CD1c-positive myeloid dendritic cell (primary cell): ENCODE results near the gene RTN4RL2.

Experiments
- DNase-seq: peaks from one replicate; pipeline ENCODE4 v3.0.0-alpha.2; 2016; ENCODE audit errors: extremely low spot score

RTN4RL2 gene

DNA sequence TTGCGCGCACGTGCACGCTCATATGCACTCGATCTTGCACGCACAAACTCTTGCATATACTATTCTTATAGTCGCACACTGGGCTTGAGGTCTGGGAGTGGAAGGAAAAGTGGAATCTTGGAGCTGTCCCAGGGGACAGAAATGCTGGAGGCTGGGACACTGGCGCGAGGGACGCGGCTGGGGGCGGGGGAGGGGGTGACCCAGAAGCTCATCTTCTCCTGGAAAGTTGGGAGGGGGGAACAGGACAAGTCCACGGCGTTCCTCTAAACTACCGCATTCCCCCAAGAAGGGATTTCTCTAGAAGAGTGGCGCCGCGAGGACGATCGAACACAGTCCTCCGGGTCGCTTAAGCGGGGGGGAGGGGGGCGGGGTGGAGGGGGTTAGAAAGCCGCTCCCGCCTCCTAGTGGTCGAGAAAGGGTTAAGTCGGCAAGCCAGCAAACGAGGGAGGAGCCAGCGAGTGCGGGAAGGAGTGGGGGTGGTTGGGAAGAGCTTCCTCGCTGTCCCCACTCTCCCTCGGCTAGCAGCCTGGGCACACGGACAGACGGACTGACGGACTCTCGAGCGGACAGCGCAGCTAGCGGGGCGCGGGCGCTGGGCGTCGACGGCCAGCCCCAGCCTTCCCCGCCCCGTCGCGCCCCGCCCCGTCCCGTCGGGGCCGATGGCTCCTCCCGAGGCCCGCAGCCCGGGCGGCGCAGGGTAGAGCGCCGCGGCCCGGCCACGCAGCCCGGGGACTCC, at the start of gene RTN4RL2:
TSS of gene RTN4RL2 (plus strand) at position 507 of the 736 bp plus-strand sequence. CDS start 338 bp downstream, outside the sequence.
- peak; percentile 50 for DNase-seq

DNA sequence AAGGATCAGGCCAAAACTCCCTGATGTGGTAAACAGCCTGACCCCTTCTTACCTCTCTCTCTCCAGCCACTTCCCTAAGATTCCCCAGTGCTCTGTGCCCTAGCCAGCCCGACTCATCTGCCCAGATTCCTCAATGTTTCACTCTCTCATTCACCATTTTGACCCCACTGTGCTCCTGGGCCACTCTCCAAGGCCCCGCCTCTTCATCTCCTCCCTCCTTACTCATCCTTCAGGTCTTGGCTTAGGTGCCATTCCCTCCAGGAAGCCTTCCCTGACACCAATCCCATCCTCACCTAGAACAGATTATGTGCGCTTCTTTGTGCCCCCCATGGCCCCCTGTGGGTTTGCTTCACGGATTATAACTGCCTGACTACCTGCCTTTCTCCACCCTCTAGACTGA, 46.6 kb upstream of the RTN4RL2 start:
- DNase-seq: no peak

DNA sequence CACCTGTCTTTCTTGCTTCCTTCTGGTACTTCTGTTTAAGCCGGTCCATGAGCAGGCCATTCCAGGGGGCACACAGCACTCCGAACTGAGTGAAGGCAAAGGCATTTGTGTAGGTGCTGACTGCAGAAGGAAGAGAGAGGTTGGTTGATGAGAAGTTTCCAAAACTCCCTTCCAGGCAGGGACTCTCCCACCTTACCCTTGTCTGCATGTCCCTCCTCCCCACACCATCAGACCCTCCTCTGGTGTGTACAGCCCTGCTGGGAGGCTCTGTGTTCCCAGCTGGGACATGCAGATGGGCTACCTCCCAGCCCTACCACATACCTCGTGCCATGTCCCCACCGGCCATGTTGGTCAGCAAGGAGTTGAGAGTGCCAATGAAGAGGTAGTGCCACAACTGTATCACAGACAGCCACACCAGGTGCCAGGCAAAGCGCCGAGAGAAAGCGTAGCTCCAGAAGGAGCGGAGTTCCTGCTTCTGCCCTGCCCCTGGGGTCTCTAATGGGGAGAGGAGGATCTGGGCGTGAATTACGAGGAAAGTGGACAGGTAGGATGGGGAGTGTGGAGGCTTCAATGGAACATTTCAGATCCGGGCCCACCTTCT, 45.6 kb upstream of the RTN4RL2 start:
- DNase-seq: no peak

DNA sequence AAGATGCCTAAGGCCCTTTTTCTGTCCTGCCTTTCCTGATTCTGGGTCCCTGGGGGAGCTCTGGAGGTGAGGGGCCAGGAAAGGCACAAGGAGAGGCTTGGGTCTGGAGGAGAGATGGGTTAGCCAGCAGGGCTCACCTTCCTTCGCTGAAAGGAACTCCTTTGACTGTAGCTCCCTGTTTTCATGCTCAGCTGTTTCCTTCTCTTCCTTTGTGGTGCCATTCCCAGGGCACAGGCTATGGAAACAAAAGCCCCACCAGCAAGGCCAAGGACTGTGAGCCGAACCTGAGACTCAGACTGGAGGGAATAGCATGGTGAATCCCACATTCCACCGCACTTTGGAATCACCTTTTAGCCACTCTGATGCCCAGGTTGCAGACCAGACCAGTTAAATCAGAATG, 43.9 kb upstream of the RTN4RL2 start:
- no peak for DNase-seq

DNA sequence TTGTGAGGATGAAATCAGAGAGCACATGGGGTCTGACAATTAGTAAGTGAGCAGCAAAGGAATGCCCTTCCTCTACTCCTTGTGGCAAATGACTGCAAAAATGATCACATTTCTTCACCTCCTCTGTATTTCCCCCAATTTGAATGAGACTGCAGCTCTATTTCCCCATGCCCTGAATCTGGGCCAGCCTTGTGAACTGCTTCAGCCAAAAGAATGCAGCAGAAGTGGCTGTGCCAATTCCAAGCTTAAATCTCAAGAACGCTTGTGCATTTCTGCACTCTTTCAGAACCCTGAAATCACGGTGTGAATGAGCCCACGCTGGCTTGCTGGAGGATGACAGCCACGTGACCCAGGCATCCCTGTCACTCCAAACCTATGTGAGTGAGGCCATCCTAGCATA, 43.3 kb upstream of the RTN4RL2 start:
- no peak for DNase-seq

DNA sequence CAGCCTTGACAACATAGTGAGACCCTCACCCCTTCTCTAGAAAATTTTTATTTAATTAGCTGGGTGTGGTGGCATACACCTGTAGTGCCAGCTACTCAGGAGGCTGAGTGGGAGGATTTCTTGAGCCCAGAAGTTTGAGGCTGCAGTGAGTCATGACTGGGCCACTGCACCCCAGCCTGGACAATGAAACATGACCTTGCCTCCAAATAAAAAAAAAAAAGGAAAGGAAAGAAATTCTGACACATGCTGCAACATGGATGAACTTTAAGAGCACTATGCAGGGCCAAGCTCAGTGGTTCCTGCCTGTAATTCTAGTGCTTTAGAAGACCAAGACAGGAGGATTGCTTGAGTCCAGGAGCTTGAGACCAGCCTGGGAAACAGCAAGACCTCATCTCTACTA, 42.2 kb upstream of the RTN4RL2 start:
- no peak for DNase-seq

DNA sequence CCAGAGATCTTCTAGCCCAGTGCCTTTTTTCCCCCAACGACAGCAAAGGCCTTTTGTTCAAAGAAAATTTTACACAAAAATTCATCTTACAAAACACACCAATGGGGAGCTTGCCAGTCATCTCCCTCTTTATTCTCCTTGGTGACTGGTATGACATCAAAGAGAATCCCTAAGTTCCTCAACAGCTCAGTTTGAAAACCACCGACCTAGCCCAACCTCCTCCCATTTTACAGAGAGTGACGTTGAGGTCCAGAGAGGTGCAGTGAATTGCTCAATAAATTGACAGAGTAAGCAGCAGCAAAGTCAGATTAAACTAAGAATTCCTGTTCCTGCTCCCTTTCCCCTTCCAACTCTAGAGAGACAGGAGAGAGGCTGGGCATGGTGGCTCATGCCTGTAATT, 41.2 kb upstream of the RTN4RL2 start:
- DNase-seq: no peak

DNA sequence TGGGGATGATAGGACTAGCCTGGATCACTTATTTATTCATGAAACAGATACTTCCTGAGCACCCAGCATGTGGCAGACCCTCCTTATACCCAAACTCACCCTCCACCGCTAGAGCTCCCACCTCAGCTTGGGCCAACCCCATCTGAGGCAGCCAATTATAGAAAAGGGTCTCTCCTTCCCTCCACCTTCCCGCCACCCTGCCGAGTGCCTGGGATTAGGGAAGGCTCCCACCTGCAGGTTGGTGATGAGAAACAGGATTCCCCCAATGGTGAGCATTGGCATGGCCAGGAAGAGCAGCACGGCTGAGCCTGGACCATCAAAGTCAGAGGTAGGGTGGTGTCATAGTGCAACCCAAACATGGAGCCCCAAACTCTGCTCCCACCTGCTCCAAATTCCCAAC, 39.3 kb upstream of the RTN4RL2 start:
- DNase-seq: no peak

DNA sequence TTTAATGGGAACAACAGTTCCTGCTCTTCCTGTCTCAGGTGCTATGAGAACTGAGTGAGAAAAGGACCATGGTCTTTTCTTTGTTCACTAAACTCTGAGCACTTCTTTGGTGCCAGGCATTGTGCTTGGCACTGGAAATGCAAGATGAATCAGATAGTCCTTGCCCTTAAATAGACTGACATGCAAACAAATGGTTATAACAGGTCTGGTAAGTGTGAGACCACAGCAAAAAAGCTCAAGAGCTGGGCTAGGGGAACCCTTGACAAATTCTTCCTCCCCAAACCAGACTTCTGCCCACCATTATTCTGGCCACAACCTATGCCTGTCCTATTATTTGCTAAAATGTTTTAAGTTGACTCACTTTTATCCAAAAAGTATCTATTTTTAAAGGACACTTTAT, 38.5 kb upstream of the RTN4RL2 start:
- no peak for DNase-seq

DNA sequence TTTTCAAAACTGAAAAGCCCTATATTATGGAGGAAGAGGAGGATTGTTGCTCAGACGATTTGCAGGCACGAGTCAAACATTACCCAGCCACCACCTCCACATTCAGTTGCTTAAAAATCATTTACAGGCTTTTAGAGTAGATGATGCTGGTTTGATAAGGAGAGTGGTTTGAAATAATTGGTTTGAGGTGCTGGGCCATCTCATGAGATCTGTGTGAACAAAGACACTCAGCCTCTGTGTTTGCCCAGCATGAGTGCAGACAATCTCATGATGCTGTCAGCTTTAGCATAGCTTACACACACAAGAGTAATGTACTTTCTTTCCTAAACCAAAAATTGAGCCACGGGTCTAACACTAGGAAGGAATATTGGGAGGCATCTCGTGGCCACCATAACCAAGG, 37.7 kb upstream of the RTN4RL2 start:
- no peak for DNase-seq

DNA sequence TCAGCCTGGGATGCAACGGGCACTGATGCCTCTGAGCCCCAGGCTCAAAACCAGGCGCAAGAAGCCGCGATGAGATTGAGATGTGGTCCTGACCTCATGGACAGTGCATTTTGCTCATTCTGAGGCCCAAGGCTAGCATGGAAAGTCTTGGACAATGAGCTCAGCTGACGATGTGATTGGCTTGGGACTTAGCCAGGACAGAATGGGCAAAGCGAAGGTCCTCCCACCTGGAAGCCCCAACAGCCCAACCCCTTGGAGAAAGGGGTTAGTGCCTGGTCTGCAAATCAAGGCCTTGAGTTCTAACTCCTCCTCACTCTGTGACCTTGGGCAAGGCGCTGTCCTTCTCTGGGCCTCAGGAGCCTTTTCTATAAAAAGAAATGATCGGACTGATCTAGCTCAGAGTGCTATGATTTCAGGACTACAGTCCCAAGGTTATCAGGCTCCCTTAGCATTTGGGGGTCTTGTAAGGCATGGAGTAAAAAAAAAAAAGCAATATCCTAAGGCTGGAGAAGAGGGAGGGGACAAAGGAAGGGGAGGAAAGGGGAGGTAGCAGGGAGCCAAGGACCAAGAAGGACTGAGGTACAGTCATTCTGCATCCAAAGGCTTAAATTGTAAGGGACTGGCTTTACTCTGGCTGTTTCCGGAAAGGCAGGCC, 36.1 kb upstream of the RTN4RL2 start:
- no peak for DNase-seq

DNA sequence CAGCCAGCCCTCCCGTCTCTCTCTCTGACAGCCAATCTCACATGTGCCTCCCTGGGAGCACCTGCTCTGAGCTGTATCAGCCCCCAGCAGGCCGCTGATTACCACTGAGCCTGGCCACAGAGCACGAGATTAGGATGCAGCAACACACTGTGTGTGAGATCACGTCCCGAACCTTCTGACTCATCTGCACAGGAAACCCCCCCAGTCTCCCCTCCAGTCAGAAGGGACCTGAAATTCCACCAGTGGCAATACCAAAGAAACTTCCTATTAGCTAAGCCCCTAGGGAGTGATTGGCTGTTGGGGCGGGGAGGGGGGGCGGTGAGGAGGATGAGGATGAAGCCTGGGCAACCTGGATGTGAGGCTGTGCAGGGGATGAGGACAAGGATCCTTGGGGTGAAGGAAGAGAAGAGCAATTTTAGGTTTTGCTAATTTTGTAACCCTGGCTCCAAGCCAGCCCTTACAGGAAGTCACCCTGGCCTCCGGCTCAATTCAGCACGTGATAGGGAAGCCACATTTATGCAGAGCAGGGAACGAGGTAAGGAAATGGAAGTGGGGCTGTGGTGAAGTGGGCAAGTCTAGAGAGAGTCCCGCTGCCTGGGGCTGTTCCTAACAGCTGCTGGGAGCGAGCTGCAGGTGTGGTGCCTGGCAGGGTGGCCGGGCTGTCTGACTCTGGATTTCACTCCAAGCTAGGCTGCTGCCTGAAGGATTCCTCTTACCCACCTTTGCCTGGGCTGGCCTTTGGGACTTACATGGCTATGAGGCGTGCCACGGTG, 35.4 kb upstream of the RTN4RL2 start:
- peak; percentile 92 for DNase-seq

DNA sequence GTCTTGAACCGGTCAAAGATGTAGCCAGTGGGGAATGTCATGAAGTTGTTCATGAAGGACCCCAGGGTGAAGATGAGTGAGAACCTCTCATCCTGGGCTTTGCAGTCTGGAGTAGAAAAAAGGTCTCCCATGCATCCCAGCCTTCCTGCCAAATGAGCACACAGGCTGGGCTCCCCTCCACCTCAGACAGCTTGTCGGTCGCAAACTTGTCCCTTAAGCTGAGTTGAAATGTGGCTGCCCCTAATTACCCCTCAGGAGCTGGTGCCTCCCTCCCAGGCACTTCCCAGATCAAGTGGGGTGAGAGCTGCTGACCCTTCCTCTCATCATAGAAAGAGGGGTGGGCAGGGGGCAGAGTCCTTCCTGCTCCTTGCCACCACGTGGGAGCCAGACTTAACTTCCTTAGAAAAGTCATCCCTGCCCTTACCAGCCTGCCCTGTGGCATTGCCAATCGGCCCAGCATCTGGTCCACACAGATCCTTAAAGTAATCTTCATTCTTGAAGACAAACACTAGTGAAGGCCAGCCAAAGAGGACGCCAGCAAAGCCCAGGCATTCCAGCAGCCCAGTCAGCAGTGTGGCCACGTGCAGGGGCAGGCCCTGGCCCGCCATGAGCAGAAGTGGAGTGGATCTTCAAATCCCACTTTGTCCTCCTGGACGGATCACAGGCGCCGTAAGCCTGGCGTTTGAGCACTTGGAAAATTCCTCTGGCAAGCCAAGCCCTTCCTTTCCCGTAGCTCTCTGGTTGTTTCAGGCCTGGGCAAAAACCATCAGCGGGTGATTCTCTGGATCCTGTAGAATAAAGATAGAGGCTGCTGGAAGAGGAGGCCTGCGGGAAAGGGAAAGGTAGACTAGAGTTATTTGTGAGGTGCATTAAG, 34.5 kb upstream of the RTN4RL2 start:
- DNase-seq: no peak

DNA sequence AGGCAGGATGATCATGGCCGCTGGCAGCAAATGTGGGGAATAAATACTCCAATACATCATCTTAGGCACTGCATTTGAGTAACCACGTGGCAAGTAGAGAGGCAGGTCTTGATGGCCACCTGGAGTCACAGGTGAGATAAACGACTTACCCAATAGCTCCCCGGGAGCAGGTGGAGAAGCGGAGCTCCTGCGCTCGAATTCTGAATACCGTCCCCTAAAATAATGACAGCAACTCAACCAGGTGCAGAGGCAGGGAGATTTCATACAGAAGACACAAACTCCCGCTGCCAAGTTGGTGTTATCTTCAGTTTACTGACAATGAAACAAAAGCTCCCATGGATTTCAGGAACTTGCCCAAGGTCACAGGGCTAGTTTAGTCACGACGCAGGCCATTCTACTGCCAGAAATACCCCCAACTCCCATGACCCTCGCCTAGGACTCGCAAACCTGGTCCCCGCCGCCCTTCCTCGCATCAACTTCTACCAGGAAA, 33.8 kb upstream of the RTN4RL2 start:
- peak; percentile 67 for DNase-seq

DNA sequence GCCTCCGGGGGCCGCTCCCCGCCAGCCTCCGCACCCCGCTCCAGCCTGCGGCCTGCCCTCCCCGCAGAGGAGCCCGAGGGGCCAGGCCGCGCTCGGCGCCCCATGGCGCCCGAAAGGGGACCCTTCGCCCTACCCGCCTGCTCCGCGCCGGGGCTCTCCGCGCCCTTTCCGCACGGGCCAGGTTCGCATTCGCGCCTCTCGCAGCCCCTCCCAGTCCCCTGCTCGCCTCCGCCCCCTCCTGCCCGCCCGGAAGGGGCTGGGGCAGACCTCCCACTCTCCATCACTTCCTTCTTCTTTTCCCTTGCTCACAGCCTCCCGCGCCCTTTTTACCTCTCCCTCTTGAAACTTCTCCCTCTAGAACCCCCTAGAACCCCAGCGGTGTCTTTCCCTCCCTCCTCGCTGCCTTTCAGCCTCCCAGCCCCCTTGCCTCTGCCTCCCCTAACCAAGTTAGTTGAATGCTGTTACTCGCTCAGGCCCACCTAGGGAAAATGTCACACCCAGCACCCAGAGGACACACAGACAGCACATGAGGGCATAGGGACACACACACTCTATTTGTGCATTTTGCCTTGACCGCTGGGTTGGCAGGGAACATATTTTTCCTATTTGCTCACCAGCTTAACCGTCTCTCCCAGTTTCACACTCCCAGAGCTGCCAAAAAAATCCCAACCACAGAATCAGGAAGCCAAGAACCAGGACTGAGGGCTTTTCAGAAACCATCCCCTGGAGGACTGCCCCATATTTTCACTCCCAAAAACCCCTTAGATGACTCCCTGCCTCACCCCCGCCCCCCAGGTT, 33.2 kb upstream of the RTN4RL2 start, which contains the start of gene SLC43A3:
TSS of gene SLC43A3 (minus strand) at position 193 of the 798 bp plus-strand sequence. CDS start 949 bp downstream, outside the sequence.
- peak; percentile 57 for DNase-seq

DNA sequence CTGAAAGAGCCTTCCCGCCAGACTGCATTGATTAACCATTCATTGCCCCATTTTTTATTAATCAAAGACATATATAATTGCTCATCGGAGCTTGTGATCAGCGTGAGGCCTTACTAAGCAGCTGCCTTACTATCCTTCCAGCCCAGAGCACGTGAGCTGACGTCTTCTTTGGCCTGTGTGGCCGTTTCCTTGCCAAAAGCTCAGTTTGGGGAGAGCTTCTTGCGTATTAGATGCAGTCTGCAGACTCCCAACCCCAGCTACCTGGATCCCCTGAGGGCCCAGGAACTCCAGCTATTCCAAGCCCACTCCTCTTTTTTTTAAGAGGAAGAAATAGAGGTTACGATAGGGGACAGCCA, 32.6 kb upstream of the RTN4RL2 start:
- DNase-seq: no peak

DNA sequence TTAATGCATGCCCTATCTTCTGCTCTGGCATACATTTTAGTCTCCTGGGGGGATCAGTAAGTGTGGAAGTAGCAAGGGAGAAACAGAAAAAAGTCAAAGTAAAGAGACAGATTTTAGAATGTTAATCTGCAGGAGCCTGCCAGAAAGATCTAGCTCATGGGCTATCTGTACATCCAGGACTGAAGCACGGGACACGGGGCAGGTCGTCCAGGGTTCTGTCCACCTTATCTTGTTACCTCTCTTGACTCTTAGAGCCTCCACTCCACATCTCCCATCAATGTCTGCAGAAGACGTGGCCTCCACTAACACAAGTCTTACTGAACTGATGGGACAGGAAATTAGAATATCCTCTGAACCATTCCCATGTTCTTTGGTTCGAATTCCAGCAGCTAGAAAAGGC, 31.7 kb upstream of the RTN4RL2 start:
- no peak for DNase-seq

DNA sequence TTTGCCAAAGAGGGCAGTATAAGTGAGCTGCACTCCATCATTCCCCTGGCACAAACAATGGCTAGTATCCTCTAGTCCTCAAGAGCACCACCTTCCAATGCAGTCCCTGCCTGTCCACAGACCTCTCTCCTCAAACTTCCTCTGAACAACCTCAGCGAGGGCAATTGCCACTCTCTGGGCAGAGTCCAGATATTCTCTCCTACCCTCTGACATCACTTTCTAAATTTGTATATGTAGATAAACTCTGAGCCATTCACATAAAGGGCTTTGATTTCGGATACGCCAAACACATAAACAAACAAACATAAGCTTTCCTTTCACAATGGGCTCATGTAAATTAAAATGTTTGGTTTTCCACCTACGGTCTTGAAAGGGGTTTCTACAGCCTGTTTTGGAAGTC, 30.4 kb upstream of the RTN4RL2 start:
- no peak for DNase-seq

DNA sequence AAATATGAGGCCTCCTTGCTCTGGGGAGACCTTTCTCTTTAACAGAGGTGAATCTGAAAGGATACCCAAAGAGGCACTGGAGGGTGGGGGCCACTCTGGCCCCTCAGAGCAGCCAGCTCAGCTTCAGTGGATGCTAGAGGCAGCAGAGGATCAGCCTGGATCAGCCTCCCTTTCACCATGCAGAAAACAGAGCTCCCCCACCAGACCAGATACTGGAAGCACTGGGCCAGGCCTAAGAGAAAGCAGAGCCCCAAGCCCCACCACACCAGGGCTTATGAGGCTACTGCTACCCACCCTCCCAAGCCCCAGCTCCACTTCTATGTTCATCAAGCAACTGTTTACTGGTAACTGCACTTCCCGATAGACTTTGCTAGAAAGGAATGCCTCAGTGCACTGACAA, 29.4 kb upstream of the RTN4RL2 start:
- no peak for DNase-seq

DNA sequence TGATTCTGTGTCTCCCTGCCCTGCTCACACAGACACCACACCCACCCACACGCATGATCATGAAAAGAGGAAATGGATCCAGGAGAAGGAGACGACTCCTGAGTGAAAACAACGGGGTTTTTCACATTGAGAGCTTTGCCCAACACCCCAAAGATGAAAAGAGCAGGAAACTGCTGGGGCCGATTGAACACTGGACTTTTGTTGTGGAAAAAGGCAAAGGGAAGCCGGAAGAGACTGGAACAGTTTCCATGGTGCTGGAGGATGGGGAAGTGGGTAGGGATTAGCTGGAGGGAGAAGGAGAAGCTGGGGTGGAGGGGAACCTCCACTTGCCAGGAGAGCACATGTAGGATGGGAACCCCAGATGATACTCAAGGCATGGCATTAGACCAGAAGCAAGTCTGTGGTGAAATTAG, 28.2 kb upstream of the RTN4RL2 start:
- DNase-seq: peak; percentile 86
